GM21423 (cell line): ENCODE data around the gene CXCL16.
"Not testable (repeated sequence)": the region's sequence is repeated elsewhere in the genome, so short reads cannot be mapped to it uniquely, and the experiment has no call there.

ENCODE experiments used
- ATAC-seq: cut with Tn5 transposase; IDR thresholded peaks from one replicate; pipeline ENCODE4 v1.9.1; 2021; ENCODE audit warnings: mild to moderate bottlenecking, moderate library complexity; ENCODE audit not compliant: unreplicated experiment

The CXCL16 gene

GRCh38 chr17:4701116-4701515 lies 38.6 kb downstream of the CXCL16 start:
- ATAC-seq = no peak

- not testable (repeated sequence) for ATAC-seq
Observed at GRCh38 chr17:4699401-4700056, 40.2 kb downstream of the CXCL16 start.

GRCh38 chr17:4696437-4696805 lies 43.3 kb downstream of the CXCL16 start:
- ATAC-seq = no peak

- no peak for ATAC-seq
Observed at GRCh38 chr17:4693416-4693815, 46.3 kb downstream of the CXCL16 start.

- ATAC-seq = no peak
Observed at GRCh38 chr17:4691686-4692085, 48.0 kb downstream of the CXCL16 start.

- no peak for ATAC-seq
Observed at GRCh38 chr17:4690745-4691144, 49.0 kb downstream of the CXCL16 start.

- ATAC-seq = not testable (repeated sequence)
Observed at GRCh38 chr17:4689872-4690271, 49.9 kb downstream of the CXCL16 start.

GRCh38 chr17:4683739-4684138 lies 56.0 kb downstream of the CXCL16 start:
- not testable (repeated sequence) for ATAC-seq
